Right atrium auricular region (tissue), 2 donors: ENCODE data around the gene DZIP1. TPM values are rescaled to one million over a fixed set of nuclear protein-coding genes. Genes with fewer than 3 reads are reported as not detected.

Source experiments
- DNase-seq: peaks from one replicate; pipeline ENCODE4 v3.0.0-alpha.2; 2019; ENCODE audit warnings: low spot score
- H3K27ac ChIP-seq, 2 donors: fragments of 200-600 bp; sonication (generic); 1 replicate in 1 of 2; 2 replicates in 1 of 2; pipeline ENCODE4 v1.5.1; 2016 to 2019
- H3K27me3 ChIP-seq, 2 donors: fragments of 200-600 bp; sonication (generic); one replicate each; pipeline versions ENCODE4 v1.5.1 to v1.6.0; 2017 to 2019
- H3K36me3 ChIP-seq: fragments of 200-600 bp; sonication (generic); one replicate; pipeline ENCODE4 v1.5.1; 2016
- H3K4me1 ChIP-seq, 2 donors: fragments of 200-600 bp; sonication (generic); one replicate each; pipeline versions ENCODE4 v1.5.1 to v1.6.0; 2017 to 2019
- H3K4me3 ChIP-seq, 2 donors: fragments of 200-600 bp; sonication (generic); 1 replicate in 1 of 2; 2 replicates in 1 of 2; pipeline ENCODE4 v1.5.1; 2017 to 2019; ENCODE audit warnings: mild to moderate bottlenecking in 1 of 2, moderate library complexity in 1 of 2
- H3K9me3 ChIP-seq, 2 donors: fragments of 200-600 bp; sonication (generic); one replicate each; pipeline ENCODE4 v1.5.1; 2019
- CTCF ChIP-seq, 2 donors: fragments of 200-600 bp; sonication (generic); IDR thresholded peaks; one replicate each; pipeline ENCODE4 v1.5.1; 2019; ENCODE audit warnings: antibody characterized with exemption in 2 of 2
- total RNA-seq, 2 donors: library from RNA; depleted of rRNA; stranded (reverse); fragments of >200 nt; gene quantifications; one replicate each; pipeline ENCODE4 v1.1.0, GENCODE V29; 2016

DZIP1 gene
- total RNA-seq, 2 donors from 2014 or later = 3.9 to 4.9 TPM

- no peak for DNase-seq
- no peak overlapping the region for H3K27ac ChIP-seq
These were observed 24.3 kb downstream of the DZIP1 start for GRCh38 chr13:95620030-95620824.

GRCh38 chr13:95615539-95615938 is 29.0 kb downstream of the DZIP1 start:
- Histone ChIP-seq H3K36me3 (no peaks in the 10 kb centered on the region), H3K4me3 (no peak overlapping the region), H3K4me1 (peaks cover 0 to 1% of the 10 kb centered on the region in 2 donors), H3K27ac (no peak overlapping the region), H3K27me3 (no peaks in the 10 kb centered on the region), H3K9me3 (no peaks in the 10 kb centered on the region)
- no peak for TF ChIP-seq CTCF (IDR thresholded peaks at IDR 0.05)
- no peak for DNase-seq

More at GRCh38 chr13:95620030-95620824, 24.3 kb downstream of the DZIP1 start:
- H3K4me3 ChIP-seq = no peak overlapping the region
- H3K27me3 ChIP-seq = no peaks in the 10 kb centered on the region
- no peaks in the 10 kb centered on the region for H3K9me3 ChIP-seq
- no peaks in the 10 kb centered on the region for H3K36me3 ChIP-seq
- no peak for TF ChIP-seq CTCF (IDR thresholded peaks at IDR 0.05)
- peaks cover 0 to 5% of the 10 kb centered on the region in 2 donors for H3K4me1 ChIP-seq

- H3K36me3 ChIP-seq = no peaks in the 10 kb centered on the region
- TF ChIP-seq CTCF (IDR thresholded peaks at IDR 0.05) = no peak
These were observed 29.8 kb downstream of the DZIP1 start for GRCh38 chr13:95614641-95615245.

GRCh38 chr13:95608640-95609323 is 35.7 kb downstream of the DZIP1 start:
- DNase-seq = no peak
- no peak overlapping the region for H3K4me3 ChIP-seq
- H3K9me3 ChIP-seq = no peaks in the 10 kb centered on the region
- no peak for TF ChIP-seq CTCF (IDR thresholded peaks at IDR 0.05)
- no peak overlapping the region for H3K27ac ChIP-seq
- no peaks in the 10 kb centered on the region for H3K4me1 ChIP-seq
- H3K36me3 ChIP-seq = no peaks in the 10 kb centered on the region
- no peaks in the 10 kb centered on the region for H3K27me3 ChIP-seq

More at GRCh38 chr13:95614641-95615245, 29.8 kb downstream of the DZIP1 start:
- Histone ChIP-seq H3K27ac (no peak overlapping the region), H3K9me3 (no peaks in the 10 kb centered on the region), H3K27me3 (no peaks in the 10 kb centered on the region), H3K4me1 (no peaks in the 10 kb centered on the region), H3K4me3 (no peak overlapping the region)
- DNase-seq = no peak

- Histone ChIP-seq H3K27me3 (no peaks in the 10 kb centered on the region), H3K4me1 (no peaks in the 10 kb centered on the region), H3K4me3 (no peak overlapping the region), H3K9me3 (no peaks in the 10 kb centered on the region), H3K27ac (no peak overlapping the region), H3K36me3 (no peaks in the 10 kb centered on the region)
- no peak for TF ChIP-seq CTCF (IDR thresholded peaks at IDR 0.05)
- no peak for DNase-seq
These were observed 37.1 kb downstream of the DZIP1 start for GRCh38 chr13:95607366-95607765.
